ENCODE data around the gene CDC42BPB.

GRCh38 chr14:103105580-103106150 is 48.3 kb upstream of the CDC42BPB start:
- TF ChIP-seq, protein P1, sequence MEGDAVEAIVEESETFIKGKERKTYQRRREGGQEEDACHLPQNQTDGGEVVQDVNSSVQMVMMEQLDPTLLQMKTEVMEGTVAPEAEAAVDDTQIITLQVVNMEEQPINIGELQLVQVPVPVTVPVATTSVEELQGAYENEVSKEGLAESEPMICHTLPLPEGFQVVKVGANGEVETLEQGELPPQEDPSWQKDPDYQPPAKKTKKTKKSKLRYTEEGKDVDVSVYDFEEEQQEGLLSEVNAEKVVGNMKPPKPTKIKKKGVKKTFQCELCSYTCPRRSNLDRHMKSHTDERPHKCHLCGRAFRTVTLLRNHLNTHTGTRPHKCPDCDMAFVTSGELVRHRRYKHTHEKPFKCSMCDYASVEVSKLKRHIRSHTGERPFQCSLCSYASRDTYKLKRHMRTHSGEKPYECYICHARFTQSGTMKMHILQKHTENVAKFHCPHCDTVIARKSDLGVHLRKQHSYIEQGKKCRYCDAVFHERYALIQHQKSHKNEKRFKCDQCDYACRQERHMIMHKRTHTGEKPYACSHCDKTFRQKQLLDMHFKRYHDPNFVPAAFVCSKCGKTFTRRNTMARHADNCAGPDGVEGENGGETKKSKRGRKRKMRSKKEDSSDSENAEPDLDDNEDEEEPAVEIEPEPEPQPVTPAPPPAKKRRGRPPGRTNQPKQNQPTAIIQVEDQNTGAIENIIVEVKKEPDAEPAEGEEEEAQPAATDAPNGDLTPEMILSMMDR (IDR thresholded peaks at IDR 0.05; ENCODE audit: borderline replicate concordance, extremely low read depth, low read length, poor library complexity, severe bottlenecking): peak; percentile 42
- TF ChIP-seq EZH2 (IDR thresholded peaks at IDR 0.05; ENCODE audit: borderline replicate concordance, low read depth, low read length, severe bottlenecking): no peak

All from DND-41 (cell line).